ENCODE measurements around the gene ITGAL. TPM values are rescaled to one million over a fixed set of nuclear protein-coding genes. Genes with fewer than 3 reads are reported as not detected.
A peak's percentile ranks its signal among the peaks of the same experiment; 100 is the strongest.

ITGAL gene
- total RNA-seq, 1 donor from 2014 or later = not detected

GRCh38 chr16:30541502-30542329 lies 69.2 kb downstream of the ITGAL start:
- DNase-seq (ENCODE audit: low read depth, low spot score) = no peak

GRCh38 chr16:30543067-30543466 lies 70.5 kb downstream of the ITGAL start:
- DNase-seq (ENCODE audit: low read depth, low spot score) = no peak

- DNase-seq (ENCODE audit: low read depth, low spot score) = no peak
Observed at GRCh38 chr16:30546115-30546514, 73.6 kb downstream of the ITGAL start.

GRCh38 chr16:30548416-30549253 lies 76.1 kb downstream of the ITGAL start:
- no peak for DNase-seq (ENCODE audit: low read depth, low spot score)

GRCh38 chr16:30551781-30552180 lies 79.2 kb downstream of the ITGAL start:
- DNase-seq (ENCODE audit: low read depth, low spot score) = no peak

GRCh38 chr16:30552956-30553355 lies 80.4 kb downstream of the ITGAL start:
- no peak for DNase-seq (ENCODE audit: low read depth, low spot score)

- DNase-seq (ENCODE audit: low read depth, low spot score) = no peak
Observed at GRCh38 chr16:30553393-30553899, 80.9 kb downstream of the ITGAL start.

GRCh38 chr16:30554557-30555314 lies 82.2 kb downstream of the ITGAL start:
- DNase-seq (ENCODE audit: low read depth, low spot score) = no peak

GRCh38 chr16:30555315-30556124 lies 83.0 kb downstream of the ITGAL start:
- DNase-seq (ENCODE audit: low read depth, low spot score) = no peak

- no peak for DNase-seq (ENCODE audit: low read depth, low spot score)
Observed at GRCh38 chr16:30556125-30556473, 83.6 kb downstream of the ITGAL start.

- DNase-seq (ENCODE audit: low read depth, low spot score) = no peak
Observed at GRCh38 chr16:30557707-30557956, 85.1 kb downstream of the ITGAL start.

GRCh38 chr16:30557957-30558788 lies 85.6 kb downstream of the ITGAL start, which contains the start of gene ZNF764:
ZNF764 (minus strand) TSS chr16:30558374; CDS start chr16:30558182, 192 bp downstream.
- peak; percentile 92 for DNase-seq (ENCODE audit: low read depth, low spot score)

GRCh38 chr16:30558789-30559377 lies 86.3 kb downstream of the ITGAL start:
- no peak for DNase-seq (ENCODE audit: low read depth, low spot score)

- DNase-seq (ENCODE audit: low read depth, low spot score) = no peak
Observed at GRCh38 chr16:30559690-30560089, 87.1 kb downstream of the ITGAL start.

GRCh38 chr16:30561089-30561816 lies 88.7 kb downstream of the ITGAL start:
- DNase-seq (ENCODE audit: low read depth, low spot score) = no peak

GRCh38 chr16:30562021-30562420 lies 89.5 kb downstream of the ITGAL start:
- DNase-seq (ENCODE audit: low read depth, low spot score) = no peak

- DNase-seq (ENCODE audit: low read depth, low spot score) = no peak
Observed at GRCh38 chr16:30565526-30565925, 93.0 kb downstream of the ITGAL start.

GRCh38 chr16:30565984-30566383 lies 93.4 kb downstream of the ITGAL start:
- no peak for DNase-seq (ENCODE audit: low read depth, low spot score)

- no peak for DNase-seq (ENCODE audit: low read depth, low spot score)
Observed at GRCh38 chr16:30566531-30566930, 94.0 kb downstream of the ITGAL start.

All from pulmonary artery endothelial cell (primary cell).